Measurements from ENCODE around the gene ABHD2.

ABHD2 gene

DNA sequence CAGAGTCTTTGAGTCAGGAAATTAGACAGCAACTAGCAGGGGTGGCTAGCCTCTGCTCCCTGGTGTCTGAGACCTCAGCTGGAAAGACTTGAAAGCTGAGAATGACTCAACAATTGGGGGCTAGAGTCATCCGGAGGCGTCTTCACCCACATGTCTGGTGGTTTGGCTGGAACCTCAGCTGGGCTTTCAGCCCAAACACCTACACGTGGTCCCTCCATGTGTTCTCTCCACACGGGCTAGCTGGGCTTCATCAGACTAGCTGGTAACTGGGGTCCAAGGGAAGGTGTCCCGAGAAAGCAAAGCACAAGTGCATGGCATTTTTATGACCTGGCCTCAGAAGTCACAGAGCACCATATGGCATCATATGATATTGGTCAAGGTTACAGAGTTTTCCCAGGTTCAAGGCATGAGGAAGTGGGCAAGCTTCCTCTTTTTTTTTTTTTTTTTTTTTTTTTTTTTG is 19.9 kb upstream of the ABHD2 start:
- no peak overlapping the region for H3K4me3 ChIP-seq (ENCODE audit: low read depth, low read length)
- no peaks in the 10 kb centered on the region for H3K4me1 ChIP-seq
- H3K4me2 ChIP-seq (ENCODE audit: low read length): no peak overlapping the region
- H2AFZ ChIP-seq: no peak overlapping the region
- no peaks in the 10 kb centered on the region for H3K9me3 ChIP-seq (ENCODE audit: control insufficient read depth, low read length)
- H3K27ac ChIP-seq: no peak overlapping the region
- H3K36me3 ChIP-seq (ENCODE audit: control insufficient read depth, insufficient read depth, low read length): no peaks in the 10 kb centered on the region
- H3K79me2 ChIP-seq: no peaks in the 10 kb centered on the region
- H3K27me3 ChIP-seq (ENCODE audit: control insufficient read depth, insufficient read depth, low read length): no peaks in the 10 kb centered on the region
- no peak overlapping the region for H3K9ac ChIP-seq
- TF ChIP-seq, protein P1, sequence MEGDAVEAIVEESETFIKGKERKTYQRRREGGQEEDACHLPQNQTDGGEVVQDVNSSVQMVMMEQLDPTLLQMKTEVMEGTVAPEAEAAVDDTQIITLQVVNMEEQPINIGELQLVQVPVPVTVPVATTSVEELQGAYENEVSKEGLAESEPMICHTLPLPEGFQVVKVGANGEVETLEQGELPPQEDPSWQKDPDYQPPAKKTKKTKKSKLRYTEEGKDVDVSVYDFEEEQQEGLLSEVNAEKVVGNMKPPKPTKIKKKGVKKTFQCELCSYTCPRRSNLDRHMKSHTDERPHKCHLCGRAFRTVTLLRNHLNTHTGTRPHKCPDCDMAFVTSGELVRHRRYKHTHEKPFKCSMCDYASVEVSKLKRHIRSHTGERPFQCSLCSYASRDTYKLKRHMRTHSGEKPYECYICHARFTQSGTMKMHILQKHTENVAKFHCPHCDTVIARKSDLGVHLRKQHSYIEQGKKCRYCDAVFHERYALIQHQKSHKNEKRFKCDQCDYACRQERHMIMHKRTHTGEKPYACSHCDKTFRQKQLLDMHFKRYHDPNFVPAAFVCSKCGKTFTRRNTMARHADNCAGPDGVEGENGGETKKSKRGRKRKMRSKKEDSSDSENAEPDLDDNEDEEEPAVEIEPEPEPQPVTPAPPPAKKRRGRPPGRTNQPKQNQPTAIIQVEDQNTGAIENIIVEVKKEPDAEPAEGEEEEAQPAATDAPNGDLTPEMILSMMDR (IDR thresholded peaks at IDR 0.05): no peak

DNA sequence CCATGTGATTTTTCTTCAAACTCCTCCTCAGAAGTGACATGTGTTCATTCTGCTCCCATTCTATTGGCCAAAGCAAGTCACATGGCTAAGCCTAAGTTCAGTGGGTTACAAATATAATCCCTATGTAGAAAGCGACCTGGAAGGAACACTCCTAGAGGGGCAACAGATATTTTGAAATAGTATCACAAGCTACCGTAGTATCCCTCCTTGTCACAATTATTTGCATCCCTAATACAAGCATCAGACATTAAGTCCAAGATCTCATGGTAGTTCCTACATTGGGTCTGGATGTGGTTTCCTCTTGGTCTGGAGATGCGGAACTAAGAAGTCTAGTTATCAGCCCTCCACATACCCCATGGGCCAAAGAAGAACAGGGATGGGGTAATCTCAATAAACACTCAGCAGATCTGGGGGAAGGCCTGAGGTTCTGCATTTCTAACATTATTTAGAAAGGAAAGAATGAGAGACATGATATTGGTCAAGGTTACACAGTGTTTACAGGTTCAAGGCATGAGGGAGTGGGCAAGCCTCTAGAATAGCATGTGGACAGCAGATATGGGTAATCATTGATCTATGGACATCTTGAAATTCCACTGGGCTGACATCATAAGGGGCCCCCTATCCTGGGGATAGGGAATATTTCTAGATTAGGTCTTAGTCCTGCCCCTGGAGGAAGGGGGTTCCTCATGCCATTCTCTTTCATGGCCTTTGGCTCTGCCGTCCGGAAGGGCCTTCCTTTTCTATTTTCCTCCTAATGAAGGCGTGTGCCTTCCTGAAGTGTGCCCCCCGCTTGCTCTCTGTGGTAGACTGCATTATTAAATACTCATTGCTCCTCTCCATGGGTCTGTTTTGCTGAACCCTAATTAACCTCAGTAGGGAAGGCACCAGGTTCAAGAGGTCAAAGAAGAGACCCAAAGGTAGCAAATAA is 17.8 kb upstream of the ABHD2 start:
- Histone ChIP-seq H3K27me3 (ENCODE audit: control insufficient read depth, insufficient read depth, low read length) (no peaks in the 10 kb centered on the region), H3K9me3 (ENCODE audit: control insufficient read depth, low read length) (no peaks in the 10 kb centered on the region), H2AFZ (no peak overlapping the region), H3K79me2 (no peaks in the 10 kb centered on the region), H3K4me1 (no peaks in the 10 kb centered on the region), H3K9ac (no peak overlapping the region), H3K36me3 (ENCODE audit: control insufficient read depth, insufficient read depth, low read length) (no peaks in the 10 kb centered on the region), H3K27ac (no peak overlapping the region), H3K4me2 (ENCODE audit: low read length) (no peak overlapping the region), H3K4me3 (ENCODE audit: low read depth, low read length) (no peak overlapping the region)
- TF ChIP-seq, protein P1 (IDR thresholded peaks at IDR 0.05): no peak

DNA sequence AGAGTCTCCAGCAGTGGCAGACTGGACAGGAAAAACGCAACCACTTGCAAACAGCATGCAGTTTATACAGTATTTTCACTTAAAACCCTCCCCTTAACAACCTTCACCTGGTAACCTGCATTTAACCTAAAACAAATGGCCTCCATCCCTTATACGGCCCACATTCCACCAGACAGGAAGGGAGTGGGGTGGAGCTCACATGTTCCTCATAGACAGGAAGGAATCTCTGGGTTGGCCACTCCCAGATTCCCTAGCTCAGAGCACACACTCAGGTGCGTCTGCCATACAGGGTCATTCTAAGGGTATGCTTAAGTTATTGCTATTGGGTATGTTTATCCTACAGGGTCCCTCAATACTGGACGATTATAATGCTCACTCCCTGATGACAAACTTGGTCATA is 16.8 kb upstream of the ABHD2 start:
- TF ChIP-seq, protein P1 (IDR thresholded peaks at IDR 0.05): no peak
- H3K27me3 ChIP-seq (ENCODE audit: control insufficient read depth, insufficient read depth, low read length): no peaks in the 10 kb centered on the region
- no peak overlapping the region for H3K9ac ChIP-seq
- no peak overlapping the region for H3K4me2 ChIP-seq (ENCODE audit: low read length)
- no peaks in the 10 kb centered on the region for H3K79me2 ChIP-seq
- H3K36me3 ChIP-seq (ENCODE audit: control insufficient read depth, insufficient read depth, low read length): no peaks in the 10 kb centered on the region
- no peak overlapping the region for H3K27ac ChIP-seq
- no peak overlapping the region for H3K4me3 ChIP-seq (ENCODE audit: low read depth, low read length)
- no peak overlapping the region for H2AFZ ChIP-seq
- no peaks in the 10 kb centered on the region for H3K9me3 ChIP-seq (ENCODE audit: control insufficient read depth, low read length)
- H3K4me1 ChIP-seq: no peaks in the 10 kb centered on the region

DNA sequence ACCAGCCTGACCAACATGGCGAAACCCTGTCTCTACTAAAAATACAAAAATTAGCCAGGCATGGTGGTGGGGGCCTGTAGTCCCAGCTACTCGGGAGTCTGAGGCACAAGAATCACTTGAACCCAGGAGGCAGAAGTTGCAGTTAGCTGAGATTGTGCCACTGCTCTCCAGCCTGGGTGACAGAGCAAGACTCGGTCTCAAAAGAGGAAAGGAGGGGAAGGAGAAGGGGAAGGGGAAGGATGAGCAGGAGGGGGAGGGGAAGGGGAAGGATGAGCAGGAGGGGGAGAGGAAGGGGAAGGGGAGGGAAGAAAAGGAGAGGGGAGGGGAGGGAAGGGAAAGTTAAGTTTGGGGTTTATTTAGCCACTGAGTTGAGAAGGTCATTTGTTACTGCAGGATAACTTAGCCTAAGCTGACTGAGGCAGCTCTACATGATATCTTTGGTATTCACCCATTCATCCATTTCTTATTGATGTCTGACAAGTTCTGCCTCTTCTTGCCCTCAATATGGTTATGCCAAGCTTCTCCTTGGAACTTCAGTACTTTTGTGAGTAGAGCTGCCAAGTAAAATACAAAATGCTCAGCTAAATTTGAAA is 15.9 kb upstream of the ABHD2 start:
- Histone ChIP-seq H3K4me1 (no peaks in the 10 kb centered on the region), H3K4me2 (ENCODE audit: low read length) (no peak overlapping the region)

More for the DNA sequence above, 15.9 kb upstream of the ABHD2 start:
- Histone ChIP-seq H3K27ac (no peak overlapping the region), H3K36me3 (ENCODE audit: control insufficient read depth, insufficient read depth, low read length) (no peaks in the 10 kb centered on the region), H3K79me2 (no peaks in the 10 kb centered on the region), H3K27me3 (ENCODE audit: control insufficient read depth, insufficient read depth, low read length) (no peaks in the 10 kb centered on the region), H2AFZ (no peak overlapping the region), H3K9me3 (ENCODE audit: control insufficient read depth, low read length) (no peaks in the 10 kb centered on the region), H3K9ac (no peak overlapping the region), H3K4me3 (ENCODE audit: low read depth, low read length) (no peak overlapping the region)
- TF ChIP-seq, protein P1 (IDR thresholded peaks at IDR 0.05): no peak

Data from parathyroid adenoma (tissue), 2 donors.